Stimulated activated CD4-positive, alpha-beta T cell treated with anti-CD3 and anti-CD28 coated beads, Interleukin-4, amount 100 ng/mL, for 4 hours (primary cell): ENCODE measurements around the gene CHD5.

ENCODE experiments used
- DNase-seq, 2 experiments: peaks; one replicate each; pipeline ENCODE4 v3.0.0-alpha.2; 2020

Gene CHD5

GRCh38 chr1:6109688-6110087, 70.4 kb downstream of the CHD5 start:
- no peak for DNase-seq

DNA sequence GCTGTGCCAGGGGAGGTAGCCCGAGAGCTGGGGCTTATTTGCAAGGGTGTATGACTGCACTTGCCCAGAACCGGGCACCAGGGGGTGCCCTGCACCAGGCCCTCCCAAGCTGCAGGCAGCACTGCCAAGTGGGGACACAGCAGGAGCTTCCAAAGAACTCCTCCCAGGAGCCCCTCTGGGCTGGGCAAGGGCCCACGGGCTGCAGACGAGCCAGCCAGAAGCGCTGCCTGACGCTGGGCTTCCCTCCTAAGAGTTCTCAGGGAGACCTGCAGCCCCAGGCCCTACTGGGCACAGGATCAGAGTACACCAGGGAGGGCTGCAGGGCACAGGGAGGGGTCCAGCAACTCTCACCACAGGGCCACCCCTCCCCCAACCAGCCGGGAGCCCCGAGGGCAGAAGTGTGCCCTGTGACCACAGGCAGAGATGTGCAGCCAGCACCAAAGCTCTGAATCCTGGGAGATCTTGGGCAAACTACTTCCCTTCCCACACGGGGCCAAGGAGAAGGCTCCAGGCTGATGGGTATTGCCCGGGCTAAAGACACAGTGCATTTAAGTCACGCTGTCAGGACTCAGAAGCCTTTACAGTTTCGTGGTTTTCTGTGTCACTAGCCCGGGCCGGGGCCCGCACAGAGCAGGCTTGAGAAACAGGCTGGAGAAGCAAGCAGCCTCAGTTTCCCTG, 71.0 kb downstream of the CHD5 start:
- DNase-seq: peak; percentile 15 to 34

DNA sequence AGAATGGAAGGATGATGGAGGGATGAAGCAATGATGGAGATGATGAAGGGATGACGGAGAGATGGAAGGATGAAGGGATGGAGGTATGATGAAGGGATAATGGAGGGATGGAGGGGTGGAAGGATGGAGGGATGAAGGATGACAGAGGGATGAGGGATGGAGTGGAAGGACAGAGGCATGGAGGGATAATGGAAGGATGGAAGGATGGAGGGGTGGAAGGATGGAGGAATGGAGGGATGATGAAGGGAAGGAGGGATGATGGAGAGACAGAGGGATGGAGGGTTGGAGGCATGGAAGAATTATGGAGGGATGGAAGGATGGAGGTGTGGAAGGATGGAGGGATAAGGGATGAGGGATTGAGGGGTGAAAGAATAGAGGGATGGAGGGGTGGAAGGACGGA, 71.6 kb downstream of the CHD5 start:
- no peak for DNase-seq

GRCh38 chr1:6107409-6108356, 72.4 kb downstream of the CHD5 start:
- no peak for DNase-seq

DNA sequence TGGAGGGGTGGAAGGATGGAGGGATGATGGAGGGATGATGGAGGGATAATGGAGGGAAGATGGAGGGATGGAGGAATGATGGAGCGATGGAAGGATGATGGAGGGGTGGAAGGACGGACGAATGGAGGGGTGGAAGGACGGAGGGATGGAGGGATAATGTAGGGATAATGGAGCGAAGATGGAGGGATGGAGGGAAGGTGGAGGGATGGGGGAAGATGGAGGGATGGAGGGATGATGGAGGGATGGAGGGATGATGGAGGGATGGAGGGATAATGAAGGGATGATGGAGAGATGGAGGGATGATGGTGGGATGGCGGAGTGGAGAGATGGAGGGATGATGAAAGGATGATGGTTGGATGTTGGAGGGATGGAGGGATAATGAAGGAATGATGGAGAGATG, 73.1 kb downstream of the CHD5 start:
- DNase-seq: no peak

GRCh38 chr1:6106321-6106731, 73.8 kb downstream of the CHD5 start:
- DNase-seq: no peak

DNA sequence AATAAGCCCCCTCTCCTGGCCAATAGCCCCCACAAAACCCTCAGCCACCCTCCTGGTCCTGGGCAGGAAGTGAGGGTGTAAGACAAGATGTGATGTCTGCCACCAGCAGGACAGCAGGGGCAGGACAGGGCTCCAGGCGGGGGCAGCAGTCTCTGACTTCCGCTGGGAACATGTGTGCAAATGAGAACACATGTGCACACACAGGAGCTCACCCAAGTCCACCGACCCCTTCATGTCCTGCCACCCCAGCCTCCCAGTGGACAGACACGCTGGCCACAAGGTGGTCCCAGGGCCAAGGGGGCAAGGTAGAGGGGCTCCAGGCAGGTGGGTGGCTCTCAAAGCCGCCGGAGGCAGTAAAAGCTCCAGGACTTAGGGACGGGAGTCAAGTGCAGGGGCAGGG, 74.4 kb downstream of the CHD5 start:
- DNase-seq: no peak

DNA sequence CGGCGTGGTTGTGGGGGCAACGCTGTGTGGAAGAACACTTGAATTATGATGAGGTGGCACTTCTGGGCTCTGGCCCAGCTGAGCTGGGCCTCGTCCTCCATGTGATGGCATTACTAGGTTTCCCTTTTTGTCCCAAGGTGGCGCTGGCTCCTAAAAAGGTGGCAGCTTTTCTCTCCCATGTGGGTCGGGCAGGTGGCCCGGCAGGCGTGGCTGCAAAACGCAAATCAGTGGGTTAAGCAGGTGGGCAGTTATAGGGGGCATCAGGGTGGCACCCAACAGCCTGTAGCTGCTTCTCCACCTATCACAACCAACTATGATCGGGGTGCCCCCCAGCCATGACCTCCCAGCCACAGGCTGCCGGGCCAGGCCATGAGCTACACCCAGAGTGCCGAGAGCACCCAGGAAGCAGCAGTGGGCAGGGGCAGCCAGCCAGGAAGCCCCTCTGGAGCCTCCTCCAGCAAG, 74.9 kb downstream of the CHD5 start:
- no peak for DNase-seq

DNA sequence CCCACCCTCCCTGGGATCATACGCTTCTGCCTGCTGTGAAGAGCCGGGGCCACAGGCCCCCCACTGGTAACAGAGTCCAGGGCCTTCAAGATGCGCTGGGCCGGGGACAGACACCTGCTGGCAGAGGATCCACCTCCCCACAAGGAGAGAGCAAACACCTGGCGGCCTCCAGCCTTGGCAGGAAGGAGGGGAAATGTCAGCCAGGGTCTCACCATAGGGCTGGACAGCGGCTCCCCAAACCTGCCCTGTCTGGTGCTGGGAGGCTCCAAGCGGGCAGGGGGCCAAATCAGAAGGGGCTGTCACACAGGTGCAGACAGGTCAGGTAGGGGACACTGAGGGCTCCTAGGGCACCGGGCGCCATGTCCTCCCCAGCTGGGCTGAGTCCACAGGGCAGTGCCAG, 75.5 kb downstream of the CHD5 start:
- no peak for DNase-seq

GRCh38 chr1:6103854-6104530, 76.1 kb downstream of the CHD5 start:
- no peak for DNase-seq

DNA sequence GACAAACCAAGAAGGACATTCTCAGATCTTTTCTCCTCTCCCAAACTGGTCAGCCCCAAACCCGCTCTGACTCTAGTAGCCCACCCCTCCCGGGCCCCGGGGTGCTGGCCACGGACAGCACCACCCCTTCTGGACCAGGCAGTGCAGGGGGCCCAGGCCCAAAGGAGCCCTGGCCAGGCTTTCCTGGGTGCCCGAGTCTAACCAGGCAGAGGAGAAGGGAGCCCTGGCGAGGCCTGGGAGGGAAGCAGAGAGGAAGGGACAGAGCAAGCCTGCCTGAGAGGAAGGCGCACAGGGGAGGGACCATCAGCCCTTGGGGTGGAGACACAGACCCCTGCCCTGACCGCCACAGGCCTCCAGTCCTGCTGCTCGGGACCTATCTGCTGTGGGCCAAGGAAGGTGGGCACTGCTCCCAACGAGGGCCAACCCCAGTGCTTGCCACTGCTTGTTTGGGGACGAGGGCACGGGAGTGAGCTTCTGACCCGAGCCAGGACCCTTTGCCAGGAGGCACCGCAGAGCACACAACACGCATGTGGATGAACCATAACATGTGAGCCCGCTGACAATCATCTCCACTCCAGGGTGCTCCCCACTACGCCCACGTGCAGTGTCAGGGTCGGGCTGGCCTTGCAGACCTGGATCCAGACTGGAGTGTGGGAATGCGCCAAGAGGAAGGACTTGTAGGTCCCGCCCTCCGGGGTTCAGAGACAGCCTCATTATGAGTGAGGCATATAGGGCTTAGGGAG, 76.8 kb downstream of the CHD5 start:
- no peak for DNase-seq

DNA sequence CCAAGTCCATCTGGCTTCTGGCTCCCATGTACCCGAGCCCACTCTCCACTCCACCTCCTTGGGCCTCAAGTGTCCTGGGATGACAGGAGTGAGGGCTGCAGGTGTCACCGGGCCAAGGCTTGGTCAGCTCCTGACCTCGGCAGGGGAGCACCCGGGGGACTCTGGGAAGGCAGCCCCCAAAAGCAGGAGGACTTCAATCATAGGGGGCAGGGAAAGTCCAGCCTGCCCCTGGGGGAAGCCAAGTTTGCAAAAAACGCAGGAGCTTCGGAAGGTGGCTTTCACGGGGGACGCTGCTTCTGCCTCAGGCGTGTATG, 77.6 kb downstream of the CHD5 start:
- DNase-seq: no peak

DNA sequence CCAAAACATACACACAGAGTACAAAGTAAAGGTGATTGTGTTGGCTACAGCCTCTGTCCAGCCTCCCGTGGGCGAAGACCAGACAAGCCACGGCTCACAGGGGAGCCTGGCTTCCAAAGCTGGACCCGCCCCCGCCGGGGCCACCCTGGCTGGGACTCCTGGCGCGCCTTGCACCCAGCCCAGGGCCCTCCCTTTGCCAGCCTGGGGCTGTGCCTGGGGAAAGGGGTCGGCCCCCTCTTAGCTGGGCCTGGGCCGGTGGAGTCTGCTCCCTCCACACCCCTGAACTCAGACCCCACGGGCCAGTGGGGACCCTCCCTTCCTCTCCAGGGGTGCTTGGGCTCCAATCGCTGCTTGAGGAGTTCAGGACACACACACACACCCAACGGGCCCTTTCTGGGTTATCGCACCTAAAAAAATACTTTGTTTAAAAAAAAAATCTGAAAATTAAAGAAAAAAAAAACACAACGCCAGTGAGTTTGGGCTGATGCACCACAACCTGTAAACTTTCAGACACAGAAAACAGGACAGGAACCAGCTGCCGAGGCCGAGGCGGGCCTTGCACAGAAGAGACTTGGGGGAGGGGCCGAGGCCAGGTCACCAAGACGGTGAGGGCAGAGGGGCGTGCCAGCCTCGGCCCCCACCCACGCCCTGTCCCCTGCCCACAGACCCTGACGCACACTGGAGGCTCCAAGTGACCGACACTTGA, 78.1 kb downstream of the CHD5 start:
- DNase-seq: no peak

GRCh38 chr1:6100861-6101783, 79.0 kb downstream of the CHD5 start:
- no peak for DNase-seq

GRCh38 chr1:6099787-6100765, 80.0 kb downstream of the CHD5 start:
- no peak for DNase-seq

DNA sequence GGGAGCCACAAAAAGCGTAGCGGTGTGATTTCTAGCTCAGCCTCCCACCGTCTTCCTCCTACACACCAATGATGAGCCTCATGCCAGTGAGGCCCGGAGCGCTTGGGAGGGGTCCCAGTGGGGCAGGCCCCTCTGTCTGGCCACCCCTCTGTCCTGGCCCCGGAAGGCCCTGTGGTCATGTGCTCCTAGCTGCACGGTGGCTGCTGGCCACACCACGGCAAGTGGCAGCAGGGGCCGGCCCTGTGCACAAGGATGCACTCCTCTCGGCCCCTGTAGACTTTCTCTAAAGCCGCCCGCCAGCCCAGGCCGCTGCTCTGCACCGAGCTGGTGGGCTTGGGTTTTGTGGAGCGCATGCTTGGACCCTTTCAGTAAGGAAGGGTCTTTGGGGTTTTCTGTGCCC, 80.8 kb downstream of the CHD5 start:
- DNase-seq: no peak

DNA sequence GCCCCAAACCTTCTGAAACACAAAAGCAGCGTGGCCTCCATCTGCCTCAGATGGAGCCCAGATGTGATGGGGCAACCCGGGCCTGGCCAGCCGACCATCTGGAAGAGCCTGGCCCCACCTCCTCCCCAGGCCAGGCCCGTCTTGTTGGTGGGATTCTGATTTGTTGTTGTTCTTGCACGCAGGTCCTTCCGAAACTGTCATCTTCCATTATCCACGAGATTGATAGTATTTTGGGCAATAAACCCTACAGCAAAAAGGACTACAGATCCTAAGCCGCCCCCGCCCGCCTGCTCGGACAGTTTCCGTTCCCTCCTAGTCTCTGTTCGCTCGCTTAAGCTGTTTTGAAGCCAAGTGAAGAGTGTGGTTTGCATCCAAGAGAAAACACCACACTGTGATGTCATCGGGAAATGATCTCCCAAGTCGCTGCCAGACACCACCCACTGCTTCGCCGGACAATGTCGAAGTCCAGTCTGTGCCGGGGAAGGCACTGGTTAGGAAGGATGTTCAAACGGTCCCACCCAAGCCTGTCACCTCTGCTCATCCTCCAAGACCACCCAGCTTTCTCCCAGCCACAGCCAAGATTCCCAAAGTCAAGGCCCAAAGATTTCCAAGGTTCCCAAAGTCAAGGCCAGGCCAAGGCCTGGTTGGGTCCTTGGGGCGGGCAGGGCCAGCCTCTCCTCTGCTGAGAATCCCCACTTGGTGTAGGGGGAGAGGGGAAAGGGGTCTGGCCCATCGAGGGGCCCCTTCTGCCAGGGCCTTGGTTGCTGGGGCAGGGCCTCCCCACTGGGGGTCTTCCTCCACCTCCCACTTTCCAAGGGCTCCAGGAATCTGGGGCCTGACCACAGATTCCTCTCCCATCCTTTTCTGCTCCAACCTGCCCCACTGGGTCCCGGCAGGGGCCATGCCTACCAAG, 81.6 kb downstream of the CHD5 start:
- no peak for DNase-seq

GRCh38 chr1:6097824-6098223, 82.3 kb downstream of the CHD5 start:
- no peak for DNase-seq

- no peak for DNase-seq
Measured at GRCh38 chr1:6097117-6097595, 83.0 kb downstream of the CHD5 start.
